Prostate gland (tissue), 2 donors: ENCODE data around the gene MAP3K13. TPM values are rescaled to one million over a fixed set of nuclear protein-coding genes. Genes with fewer than 3 reads are reported as not detected.
"Not testable (repeated sequence)": the region's sequence is repeated elsewhere in the genome, so short reads cannot be mapped to it uniquely, and the experiment has no call there.

Experiments
- DNase-seq: peaks from one replicate; pipeline ENCODE4 v3.0.0-alpha.2; 2019; ENCODE audit warnings: low spot score
- H3K27ac ChIP-seq, 2 donors: fragments of 200-600 bp; sonication (generic); 2 replicates each; pipeline ENCODE4 v1.5.1; 2017 to 2019
- H3K27me3 ChIP-seq: fragments of 200-600 bp; sonication (generic); replicated peaks from 2 replicates; pipeline ENCODE4 v1.5.1; 2019; ENCODE audit not compliant: insufficient read depth
- H3K36me3 ChIP-seq, 2 donors: fragments of 200-600 bp; sonication (generic); 1 replicate in 1 of 2; 2 replicates in 1 of 2; pipeline versions ENCODE4 v1.5.1 to v1.8.1; 2017 to 2019
- H3K4me1 ChIP-seq: fragments of 200-600 bp; sonication (generic); replicated peaks from 2 replicates; pipeline ENCODE4 v1.5.1; 2019
- H3K4me3 ChIP-seq, 2 donors: fragments of 200-600 bp; sonication (generic); 2 replicates each; pipeline ENCODE4 v1.5.1; 2017 to 2019
- H3K9me3 ChIP-seq: fragments of 200-600 bp; sonication (generic); 2 replicates; pipeline ENCODE4 v1.5.1; 2017
- CTCF ChIP-seq, 4 experiments: fragments of 200-600 bp in 2 of 4; fragments of 450-650 bp in 2 of 4; sonication (generic) in 2 of 4; IDR thresholded peaks; 1 replicate in 3 of 4; 2 replicates in 1 of 4; pipeline ENCODE4 v1.5.1; 2016 to 2019; ENCODE audit warnings: antibody characterized with exemption in 4 of 4, mild to moderate bottlenecking in 2 of 4, moderate library complexity in 2 of 4
- POLR2A ChIP-seq: fragments of 450-650 bp; IDR thresholded peaks from one replicate; pipeline ENCODE4 v1.6.1; 2016; ENCODE audit warnings: antibody characterized with exemption, mild to moderate bottlenecking
- POLR2AphosphoS5 ChIP-seq: sonication (generic); formaldehyde crosslinking; IDR thresholded peaks from one replicate; pipeline ENCODE4 v1.6.1; 2017; ENCODE audit warnings: antibody characterized with exemption
- WGBS: methylation state at CpG from one replicate; pipeline ENCODE4 v1.1.5; 2018; 5-methylcytosine and 5-hydroxymethylcytosine counted together
- intact Hi-C: fragments of 100-400 bp; cut with DNase I; formaldehyde crosslinking; loops from one replicate; pipeline ENCODE4 v1.14.2; 2022
- total RNA-seq, 2 donors: library from RNA; depleted of rRNA; stranded (reverse); fragments of >200 nt; gene quantifications; one replicate each; pipeline ENCODE4 v1.1.0, GENCODE V29; 2016

Gene MAP3K13
- total RNA-seq, 2 donors from 2014 or later: 32.9 to 51.1 TPM

- Histone ChIP-seq H3K27me3 (no peaks in the 10 kb centered on the region), H3K9me3 (no peaks in the 10 kb centered on the region), H3K4me3 (no peak overlapping the region), H3K4me1 (no peaks in the 10 kb centered on the region), H3K27ac (no peak overlapping the region), H3K36me3 (no peaks in the 10 kb centered on the region)
- WGBS: 56% methylated on average over 2 of the region's 2 CpGs
- TF ChIP-seq POLR2AphosphoS5 (no peak), POLR2A (no peak), CTCF (IDR thresholded peaks at IDR 0.05) (no peak)
- DNase-seq: no peak
- intact Hi-C loops: no loop called here
Observed at GRCh38 chr3:185381320-185382058, 18.6 kb downstream of the MAP3K13 start.

GRCh38 chr3:185382154-185382553 lies 19.2 kb downstream of the MAP3K13 start:
- no peaks in the 10 kb centered on the region for H3K36me3 ChIP-seq

GRCh38 chr3:185386515-185386914 lies 23.6 kb downstream of the MAP3K13 start:
- H3K27me3 ChIP-seq, H3K27ac ChIP-seq, intact Hi-C loops, DNase-seq, H3K4me3 ChIP-seq, H3K9me3 ChIP-seq, H3K4me1 ChIP-seq, H3K36me3 ChIP-seq: not testable (repeated sequence)
- 100% methylated on average over 3 of the region's 3 CpGs for WGBS

More at GRCh38 chr3:185382154-185382553, 19.2 kb downstream of the MAP3K13 start:
- Histone ChIP-seq H3K27me3 (no peaks in the 10 kb centered on the region), H3K9me3 (no peaks in the 10 kb centered on the region), H3K4me3 (no peak overlapping the region), H3K4me1 (no peaks in the 10 kb centered on the region), H3K27ac (no peak overlapping the region)
- intact Hi-C loops: no loop called here
- WGBS: 97% methylated on average over 1 of the region's 1 CpG
- TF ChIP-seq POLR2AphosphoS5: no peak
- no peak for TF ChIP-seq CTCF (IDR thresholded peaks at IDR 0.05)
- no peak for TF ChIP-seq POLR2A
- no peak for DNase-seq

GRCh38 chr3:185387646-185388045 lies 24.7 kb downstream of the MAP3K13 start:
- 94% methylated on average over 1 of the region's 1 CpG for WGBS
- H3K4me1 ChIP-seq: no peaks in the 10 kb centered on the region
- H3K27me3 ChIP-seq: no peaks in the 10 kb centered on the region
- no peak for DNase-seq
- H3K9me3 ChIP-seq: no peaks in the 10 kb centered on the region
- no peak overlapping the region for H3K4me3 ChIP-seq
- H3K36me3 ChIP-seq: no peaks in the 10 kb centered on the region
- intact Hi-C loops: no loop called here
- no peak overlapping the region for H3K27ac ChIP-seq
- TF ChIP-seq CTCF (IDR thresholded peaks at IDR 0.05) (no peak), POLR2AphosphoS5 (no peak), POLR2A (no peak)

- no peak for TF ChIP-seq POLR2A
- TF ChIP-seq POLR2AphosphoS5: no peak
- TF ChIP-seq CTCF (IDR thresholded peaks at IDR 0.05): no peak
- Histone ChIP-seq H3K27ac (no peak overlapping the region), H3K27me3 (no peaks in the 10 kb centered on the region), H3K4me1 (no peaks in the 10 kb centered on the region), H3K36me3 (no peaks in the 10 kb centered on the region), H3K9me3 (no peaks in the 10 kb centered on the region), H3K4me3 (no peak overlapping the region)
- no peak for DNase-seq
- intact Hi-C loops: no loop called here
- WGBS: 96% methylated on average over 3 of the region's 3 CpGs
Observed at GRCh38 chr3:185393055-185393454, 30.1 kb downstream of the MAP3K13 start.
